AG04450 (cell line): ENCODE data around the gene ACOT2. TPM values are rescaled to one million over a fixed set of nuclear protein-coding genes. Genes with fewer than 3 reads are reported as not detected.

ENCODE experiments used
- CTCF ChIA-PET: fragments of 300-600, 350-600 bp; formaldehyde crosslinking; extraction: SDS; loops from one replicate; lab custom pipeline; 2022; ENCODE audit warnings: antibody characterized with exemption, inconsistent platforms; lab: Charles Lee
- POLR2A ChIA-PET: fragments of 350-600 bp; formaldehyde crosslinking; extraction: SDS; loops from one replicate; lab custom pipeline; 2021; ENCODE audit warnings: antibody characterized with exemption, inconsistent platforms; lab: Yijun Ruan, JAX
- DNase-seq: peaks from one replicate; pipeline ENCODE4 v3.0.0-alpha.2; 2011; ENCODE audit warnings: low read depth, low spot score
- H3K27ac ChIP-seq: one replicate; pipeline ENCODE4 v1.5.1; 2012; ENCODE audit warnings: low read depth, low read length, control low read depth
- H3K27me3 ChIP-seq: one replicate; pipeline ENCODE4 v1.6.0; 2012; ENCODE audit warnings: low read length; ENCODE audit not compliant: control insufficient read depth, insufficient read depth
- H3K4me3 ChIP-seq: 2 replicates; pipeline ENCODE4 v1.5.1; 2011; ENCODE audit warnings: mild to moderate bottlenecking, low read depth, low read length, control low read depth
- H3K9me3 ChIP-seq: 2 replicates; pipeline ENCODE4 v1.5.1; 2012; ENCODE audit warnings: low read length; ENCODE audit not compliant: control insufficient read depth, insufficient read depth
- CTCF ChIP-seq: IDR thresholded peaks from 2 replicates; pipeline ENCODE4 v1.5.1; 2011; ENCODE audit warnings: low read depth, low read length, control low read depth, inconsistent platforms
- polyA plus RNA-seq: library from polyadenylated mRNA; depleted of rRNA; stranded (reverse); fragments of >200 nt; gene quantifications from 2 replicates; pipeline ENCODE4 v1.2.3, GENCODE V29; 2011

ACOT2 gene
- polyA plus RNA-seq, 1 experiment, result 30.5 TPM

GRCh38 chr14:73612339-73613045 lies 43.5 kb downstream of the ACOT2 start, which contains the start of gene ACOT6:
ACOT6 (plus strand) TSS chr14:73612517; CDS start chr14:73612572, 55 bp downstream.
- no peak for TF ChIP-seq CTCF
- DNase-seq, result peak; percentile 8
- Histone ChIP-seq H3K27me3 (no peaks in the 10 kb centered on the region), H3K27ac (no peak within 1 kb of the TSS), H3K4me3 (peak within 1 kb of the TSS; percentile 66), H3K9me3 (peaks cover 3% of the 10 kb centered on the region; the same call in 1 of the 2 replicates)
- ChIA-PET CTCF (interaction anchor here (0.6 to 2.1 kb wide), 3 partner anchors 21 to 103 kb away, joined by 3 to 8 read pairs (median 4); no protein-coding TSS in a partner anchor), POLR2A (interaction anchor here (0.6 to 1.3 kb wide), 5 partner anchors 14 to 174 kb away, joined by 3 to 11 read pairs (median 5); partner anchors contain the start of genes ACOT2 and RIOX1)

- no peak for DNase-seq
- POLR2A ChIA-PET, result interaction anchor here (0.6 to 1.3 kb wide), 4 partner anchors 13 to 122 kb away, joined by 3 to 11 read pairs (median 4); partner anchors contain the start of genes ACOT2 and RIOX1
- H3K27me3 ChIP-seq, result no peaks in the 10 kb centered on the region
- H3K4me3 ChIP-seq, result peak overlapping the region; percentile 66
- no peak for TF ChIP-seq CTCF
- CTCF ChIA-PET, result interaction anchor here (0.6 to 2.1 kb wide), 3 partner anchors 20 to 104 kb away, joined by 3 to 8 read pairs (median 4); no protein-coding TSS in a partner anchor
- no peak overlapping the region for H3K27ac ChIP-seq
- peaks cover 3% of the 10 kb centered on the region; the same call in 1 of the 2 replicates for H3K9me3 ChIP-seq
These were observed 44.0 kb downstream of the ACOT2 start for GRCh38 chr14:73613046-73613383.

GRCh38 chr14:73613419-73613963 lies 44.5 kb downstream of the ACOT2 start:
- Histone ChIP-seq H3K9me3 (peaks cover 3% of the 10 kb centered on the region; the same call in 1 of the 2 replicates), H3K4me3 (no peak overlapping the region), H3K27ac (no peak overlapping the region), H3K27me3 (no peaks in the 10 kb centered on the region)
- CTCF ChIA-PET, result interaction anchor here (1.0 to 2.1 kb wide), 3 partner anchors 19 to 104 kb away, joined by 4 to 8 read pairs (median 5); no protein-coding TSS in a partner anchor
- POLR2A ChIA-PET, result interaction anchor here (1.2 to 1.3 kb wide), 3 partner anchors 13 to 123 kb away, joined by 3 to 11 read pairs (median 5); partner anchors contain the start of genes ACOT2 and RIOX1
- TF ChIP-seq CTCF, result no peak
- DNase-seq, result no peak

- peaks cover 6% of the 10 kb centered on the region for H3K27me3 ChIP-seq
- ChIA-PET POLR2A (no interaction called here), CTCF (no interaction called here)
- no peak overlapping the region for H3K4me3 ChIP-seq
- no peaks in the 10 kb centered on the region for H3K9me3 ChIP-seq
- TF ChIP-seq CTCF, result no peak
- DNase-seq, result no peak
- H3K27ac ChIP-seq, result no peak overlapping the region
These were observed 47.8 kb downstream of the ACOT2 start for GRCh38 chr14:73616831-73617230.

- ChIA-PET POLR2A (no interaction called here), CTCF (interaction anchor here (0.9 kb wide), 1 partner anchor 109 kb away, joined by 4 read pairs; no protein-coding TSS in a partner anchor)
- H3K9me3 ChIP-seq, result no peaks in the 10 kb centered on the region
- H3K27me3 ChIP-seq, result peaks cover 6% of the 10 kb centered on the region
- TF ChIP-seq CTCF, result no peak
- no peak for DNase-seq
- no peak overlapping the region for H3K4me3 ChIP-seq
- H3K27ac ChIP-seq, result no peak overlapping the region
These were observed 50.5 kb downstream of the ACOT2 start for GRCh38 chr14:73619524-73619923.
